CD14-positive monocyte (primary cell): ENCODE results near the gene NRXN3. TPM values are rescaled to one million over a fixed set of nuclear protein-coding genes. Genes with fewer than 3 reads are reported as not detected.

Experiments
- DNase-seq, 3 donors: peaks; one replicate each; pipeline ENCODE4 v3.0.0-alpha.2; 2011 to 2022
- H2AFZ ChIP-seq: 2 replicates; pipeline ENCODE4 v1.6.0; 2012; ENCODE audit warnings: mild to moderate bottlenecking, low read depth, low read length, inconsistent platforms; ENCODE audit not compliant: insufficient read depth, poor library complexity, severe bottlenecking
- H3K27ac ChIP-seq, 2 donors: 1 replicate in 1 of 2; 2 replicates in 1 of 2; pipeline ENCODE4 v1.5.1; 2012 to 2013; ENCODE audit warnings: low read length in 2 of 2, control low read depth in 1 of 2, inconsistent platforms in 1 of 2, low read depth in 1 of 2, mild to moderate bottlenecking in 1 of 2
- H3K27me3 ChIP-seq, 2 donors: one replicate each; pipeline versions ENCODE4 v1.6.0 to v1.6.1; 2011 to 2013; ENCODE audit warnings: low read length in 2 of 2; ENCODE audit not compliant: control insufficient read depth in 2 of 2, insufficient read depth in 2 of 2
- H3K36me3 ChIP-seq, 2 donors: replicated peaks in 1 of 2; 1 replicate in 1 of 2; 2 replicates in 1 of 2; pipeline versions ENCODE4 v1.5.1 to v1.6.1; 2012 to 2013; ENCODE audit warnings: low read length in 2 of 2, control low read depth in 1 of 2, inconsistent platforms in 1 of 2, mild to moderate bottlenecking in 1 of 2; ENCODE audit not compliant: insufficient read depth in 2 of 2, control insufficient read depth in 1 of 2
- H3K4me1 ChIP-seq, 2 donors: 1 replicate in 1 of 2; 2 replicates in 1 of 2; pipeline versions ENCODE4 v1.5.1 to v1.6.1; 2012 to 2013; ENCODE audit warnings: low read length in 2 of 2, control low read depth in 1 of 2, inconsistent platforms in 1 of 2, mild to moderate bottlenecking in 1 of 2, moderate library complexity in 1 of 2; ENCODE audit not compliant: insufficient read depth in 2 of 2, control insufficient read depth in 1 of 2
- H3K4me2 ChIP-seq: replicated peaks from 2 replicates; pipeline ENCODE3; 2012; ENCODE audit warnings: low read length, moderate library complexity, mild to moderate bottlenecking; ENCODE audit not compliant: poor library complexity, severe bottlenecking; ENCODE audit errors: extremely low read depth
- H3K4me3 ChIP-seq, 3 experiments: fragments of 200-600 bp in 1 of 3; sonication (generic) in 1 of 3; replicated peaks in 1 of 3; 1 replicate in 2 of 3; 2 replicates in 1 of 3; pipeline ENCODE4 v1.5.1; 2011 to 2013; ENCODE audit warnings: low read length in 3 of 3, mild to moderate bottlenecking in 3 of 3, control low read depth in 2 of 3, low read depth in 2 of 3, inconsistent platforms in 1 of 3, moderate library complexity in 1 of 3
- H3K79me2 ChIP-seq: 2 replicates; pipeline ENCODE4 v1.6.0; 2012; ENCODE audit warnings: mild to moderate bottlenecking, control low read depth, inconsistent platforms, low read length, moderate library complexity; ENCODE audit not compliant: insufficient read depth
- H3K9ac ChIP-seq: 2 replicates; pipeline ENCODE4 v1.6.0; 2017; ENCODE audit warnings: low read length, mild to moderate bottlenecking; ENCODE audit not compliant: insufficient read depth, poor library complexity, severe bottlenecking
- H3K9me3 ChIP-seq, 2 donors: replicated peaks in 1 of 2; 1 replicate in 1 of 2; 2 replicates in 1 of 2; pipeline versions ENCODE4 v1.5.1 to v1.6.1; 2012 to 2013; ENCODE audit warnings: low read length in 2 of 2, control low read depth in 1 of 2; ENCODE audit not compliant: control insufficient read depth in 1 of 2, insufficient read depth in 1 of 2
- H4K20me1 ChIP-seq: 2 replicates; pipeline ENCODE4 v1.6.0; 2012; ENCODE audit warnings: mild to moderate bottlenecking, low read length, control low read depth, moderate library complexity; ENCODE audit not compliant: insufficient read depth
- H3K27ac Mint-ChIP-seq, 7 donors: one replicate each; pipeline ENCODE4 v1.8.0; 2020; ENCODE audit warnings: mild to moderate bottlenecking in 7 of 7, mixed read lengths in 7 of 7, moderate library complexity in 6 of 7, inconsistent platforms in 2 of 7
- H3K27me3 Mint-ChIP-seq, 3 donors: one replicate each; pipeline ENCODE4 v1.8.0; 2021 to 2022; ENCODE audit warnings: low read depth in 3 of 3, mild to moderate bottlenecking in 3 of 3, mixed read lengths in 3 of 3, moderate library complexity in 3 of 3, inconsistent platforms in 1 of 3
- H3K36me3 Mint-ChIP-seq, 2 donors: one replicate each; pipeline ENCODE4 v1.8.0; 2020; ENCODE audit warnings: mixed read lengths in 2 of 2, inconsistent platforms in 1 of 2, mild to moderate bottlenecking in 1 of 2
- H3K4me1 Mint-ChIP-seq: one replicate; pipeline ENCODE4 v1.8.0; 2020; ENCODE audit warnings: mild to moderate bottlenecking, mixed read lengths
- H3K4me3 Mint-ChIP-seq, 2 donors: one replicate each; pipeline ENCODE4 v1.8.0; 2020; ENCODE audit warnings: mild to moderate bottlenecking in 2 of 2, mixed read lengths in 2 of 2, moderate library complexity in 1 of 2
- H3K9me3 Mint-ChIP-seq, 7 donors: one replicate each; pipeline ENCODE4 v1.8.0; 2020 to 2022; ENCODE audit warnings: mixed read lengths in 7 of 7, mild to moderate bottlenecking in 6 of 7, moderate library complexity in 6 of 7, inconsistent platforms in 2 of 7
- WGBS: methylation state at CpG from one replicate; pipeline ENCODE4 v1.1.5; 2013; ENCODE audit warnings: missing lambda C conversion rate; ENCODE audit not compliant: insufficient coverage; 5-methylcytosine and 5-hydroxymethylcytosine counted together
- intact Hi-C, 2 donors: fragments of 100-400 bp; cut with micrococcal nuclease; formaldehyde crosslinking; loops; one replicate each; pipeline versions ENCODE4 v1.15.0 to v1.15.1; 2023
- polyA plus RNA-seq, 3 donors: library from polyadenylated mRNA; depleted of rRNA in 1 of 3; unstranded in 2 of 3; stranded (reverse) in 1 of 3; fragments of 300-500 nt in 2 of 3; fragments of >200 nt in 1 of 3; fragmentation: Illumina TruSeq in 2 of 3; gene quantifications; 1 replicate in 2 of 3; 2 replicates in 1 of 3; pipeline ENCODE4 v1.2.3, GENCODE V29; 2012 to 2021
- TF ChIP-seq, protein P1 (sequence below): fragments of 200-600 bp; IDR thresholded peaks from one replicate; pipeline ENCODE4 v1.8.0; 2022; ENCODE audit warnings: antibody characterized with exemption, mild to moderate bottlenecking

Gene NRXN3
- polyA plus RNA-seq, 3 donors: not detected

GRCh38 chr14:79369359-79370332 lies 1199.5 kb downstream of the NRXN3 start:
- H2AFZ ChIP-seq: no peak overlapping the region
- no peaks in the 10 kb centered on the region for H3K27me3 ChIP-seq
- no peaks in the 10 kb centered on the region for H3K4me1 Mint-ChIP-seq
- no peaks in the 10 kb centered on the region for H3K36me3 Mint-ChIP-seq
- H3K9me3 ChIP-seq: no peaks in the 10 kb centered on the region
- peaks cover 0 to 3% (median 3%) of the 10 kb centered on the region in 3 donors for H3K27me3 Mint-ChIP-seq
- no peak overlapping the region for H3K27ac ChIP-seq
- H3K36me3 ChIP-seq: no peaks in the 10 kb centered on the region
- H3K27ac Mint-ChIP-seq: no peak overlapping the region
- WGBS: 86% methylated on average over 5 of the region's 10 CpGs
- H3K9ac ChIP-seq: no peak overlapping the region
- H3K4me3 Mint-ChIP-seq: no peak overlapping the region
- no peaks in the 10 kb centered on the region for H3K79me2 ChIP-seq
- intact Hi-C loops: no loop called here
- DNase-seq: no peak
- H3K9me3 Mint-ChIP-seq: peaks cover 0 to 2% (median 0%) of the 10 kb centered on the region in 7 donors
- H3K4me1 ChIP-seq: no peaks in the 10 kb centered on the region
- H3K4me2 ChIP-seq: no peak overlapping the region
- H3K4me3 ChIP-seq: no peak overlapping the region
- TF ChIP-seq, protein P1, sequence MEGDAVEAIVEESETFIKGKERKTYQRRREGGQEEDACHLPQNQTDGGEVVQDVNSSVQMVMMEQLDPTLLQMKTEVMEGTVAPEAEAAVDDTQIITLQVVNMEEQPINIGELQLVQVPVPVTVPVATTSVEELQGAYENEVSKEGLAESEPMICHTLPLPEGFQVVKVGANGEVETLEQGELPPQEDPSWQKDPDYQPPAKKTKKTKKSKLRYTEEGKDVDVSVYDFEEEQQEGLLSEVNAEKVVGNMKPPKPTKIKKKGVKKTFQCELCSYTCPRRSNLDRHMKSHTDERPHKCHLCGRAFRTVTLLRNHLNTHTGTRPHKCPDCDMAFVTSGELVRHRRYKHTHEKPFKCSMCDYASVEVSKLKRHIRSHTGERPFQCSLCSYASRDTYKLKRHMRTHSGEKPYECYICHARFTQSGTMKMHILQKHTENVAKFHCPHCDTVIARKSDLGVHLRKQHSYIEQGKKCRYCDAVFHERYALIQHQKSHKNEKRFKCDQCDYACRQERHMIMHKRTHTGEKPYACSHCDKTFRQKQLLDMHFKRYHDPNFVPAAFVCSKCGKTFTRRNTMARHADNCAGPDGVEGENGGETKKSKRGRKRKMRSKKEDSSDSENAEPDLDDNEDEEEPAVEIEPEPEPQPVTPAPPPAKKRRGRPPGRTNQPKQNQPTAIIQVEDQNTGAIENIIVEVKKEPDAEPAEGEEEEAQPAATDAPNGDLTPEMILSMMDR: no peak
- no peaks in the 10 kb centered on the region for H4K20me1 ChIP-seq

- intact Hi-C loops: no loop called here
- Histone ChIP-seq H3K9me3 (no peaks in the 10 kb centered on the region), H3K4me1 (no peaks in the 10 kb centered on the region), H3K79me2 (no peaks in the 10 kb centered on the region), H3K27ac (no peak overlapping the region), H2AFZ (no peak overlapping the region), H3K4me2 (no peak overlapping the region), H4K20me1 (no peaks in the 10 kb centered on the region), H3K4me3 (no peak overlapping the region), H3K27me3 (no peaks in the 10 kb centered on the region), H3K9ac (no peak overlapping the region), H3K36me3 (no peaks in the 10 kb centered on the region)
- Mint-ChIP-seq H3K4me1 (no peaks in the 10 kb centered on the region), H3K4me3 (no peak overlapping the region), H3K36me3 (no peaks in the 10 kb centered on the region), H3K27me3 (peaks cover 0 to 3% (median 1%) of the 10 kb centered on the region in 3 donors), H3K9me3 (peaks cover 0 to 2% (median 0%) of the 10 kb centered on the region in 7 donors), H3K27ac (no peak overlapping the region)
- no peak for DNase-seq
- TF ChIP-seq, protein P1: no peak
- WGBS: no CpG with 5 or more reads among the region's 1 CpG
These were observed 1200.8 kb downstream of the NRXN3 start for GRCh38 chr14:79370969-79371368.
